IMR-90 (cell line): Measurements from ENCODE around the gene SYCP3. TPM values are rescaled to one million over a fixed set of nuclear protein-coding genes. Genes with fewer than 3 reads are reported as not detected.

Source experiments
- ATAC-seq: fragments of 200-7000 bp; cut with Tn5 transposase; 2 replicates; pipeline ENCODE4 v1.9.1; 2020; ENCODE audit warnings: low read depth, mild to moderate bottlenecking, moderate library complexity
- BruUV-seq: library from RNA; stranded (reverse); fragments of 400-500 nt; replicated peaks from 2 replicates; lab custom pipeline; 2021; lab: Mats Ljungman, UMichigan
- CTCF ChIA-PET: fragments of 300-600 bp; formaldehyde crosslinking; extraction: SDS; loops from one replicate; lab custom pipeline; 2021; ENCODE audit warnings: antibody characterized with exemption; lab: Yijun Ruan, JAX
- POLR2A ChIA-PET: fragments of 300-600 bp; sonication (Branson Sonifier 250); formaldehyde crosslinking; loops from one replicate; lab custom pipeline; 2022; ENCODE audit warnings: antibody characterized with exemption; ENCODE audit not compliant: unreplicated experiment; lab: Charles Lee
- DNase-seq: peaks from one replicate; pipeline ENCODE4 v3.0.0; 2013
- H2AFZ ChIP-seq: replicated peaks from 2 replicates; pipeline ENCODE3; 2013; ENCODE audit warnings: low read length, mild to moderate bottlenecking; ENCODE audit not compliant: poor library complexity
- H2AK5ac ChIP-seq: 2 replicates; pipeline ENCODE4 v1.6.1; 2013; ENCODE audit warnings: low read depth, low read length, inconsistent platforms
- H2AK9ac ChIP-seq: replicated peaks from 2 replicates; pipeline ENCODE3; 2013; ENCODE audit warnings: mild to moderate bottlenecking, low read depth, low read length, moderate library complexity; ENCODE audit not compliant: poor library complexity
- H2BK120ac ChIP-seq: 2 replicates; pipeline ENCODE4 v1.6.1; 2013; ENCODE audit warnings: low read depth, low read length, inconsistent platforms
- H2BK15ac ChIP-seq: 3 replicates; pipeline ENCODE4 v1.6.1; 2013; ENCODE audit warnings: low read depth, low read length, inconsistent platforms
- H2BK20ac ChIP-seq: 2 replicates; pipeline ENCODE4 v1.6.1; 2013; ENCODE audit warnings: low read depth, mild to moderate bottlenecking, inconsistent platforms, low read length, moderate library complexity
- H2BK5ac ChIP-seq: 2 replicates; pipeline ENCODE4 v1.6.1; 2013; ENCODE audit warnings: mild to moderate bottlenecking, low read depth, low read length, inconsistent platforms; ENCODE audit not compliant: poor library complexity, severe bottlenecking
- H3K14ac ChIP-seq: replicated peaks from 2 replicates; pipeline ENCODE4 v1.6.1; 2013; ENCODE audit warnings: low read depth, low read length, inconsistent platforms
- H3K18ac ChIP-seq: 2 replicates; pipeline ENCODE4 v1.6.1; 2013; ENCODE audit warnings: low read depth, low read length, control low read depth
- H3K23ac ChIP-seq: 2 replicates; pipeline ENCODE4 v1.6.1; 2013; ENCODE audit warnings: low read depth, low read length, inconsistent platforms
- H3K27ac ChIP-seq: 2 replicates; pipeline ENCODE4 v1.5.1; 2013; ENCODE audit warnings: mild to moderate bottlenecking, control low read depth, low read length; ENCODE audit not compliant: insufficient read depth
- H3K27me3 ChIP-seq: 2 replicates; pipeline ENCODE4 v1.6.1; 2013; ENCODE audit warnings: low read length; ENCODE audit not compliant: control insufficient read depth, insufficient read depth
- H3K36me3 ChIP-seq: 2 replicates; pipeline ENCODE4 v1.6.1; 2013; ENCODE audit warnings: low read length, mixed read lengths; ENCODE audit not compliant: control insufficient read depth, insufficient read depth
- H3K4ac ChIP-seq: 2 replicates; pipeline ENCODE4 v1.6.1; 2013; ENCODE audit warnings: low read depth, low read length, inconsistent platforms
- H3K4me1 ChIP-seq: 2 replicates; pipeline ENCODE4 v1.6.1; 2013; ENCODE audit warnings: low read length, mixed read lengths; ENCODE audit not compliant: control insufficient read depth, insufficient read depth
- H3K4me2 ChIP-seq: 2 replicates; pipeline ENCODE4 v1.6.1; 2013; ENCODE audit warnings: low read depth, mild to moderate bottlenecking, control low read depth, low read length, moderate library complexity
- H3K4me3 ChIP-seq: 2 replicates; pipeline ENCODE4 v1.5.1; 2013; ENCODE audit warnings: low read depth, mild to moderate bottlenecking, control low read depth, low read length, moderate library complexity; ENCODE audit not compliant: insufficient read depth
- H3K56ac ChIP-seq: 2 replicates; pipeline ENCODE4 v1.6.1; 2013; ENCODE audit warnings: low read length, inconsistent platforms; ENCODE audit not compliant: insufficient read depth; ENCODE audit errors: extremely low read depth
- H3K79me1 ChIP-seq, 2 experiments: 2 replicates each; pipeline ENCODE4 v1.6.1; 2013; ENCODE audit warnings: low read length in 2 of 2, inconsistent platforms in 1 of 2, low read depth in 1 of 2
- H3K9ac ChIP-seq: 2 replicates; pipeline ENCODE4 v1.6.1; 2013; ENCODE audit warnings: low read depth, low read length, control low read depth
- H3K9me1 ChIP-seq: 2 replicates; pipeline ENCODE4 v1.6.1; 2013; ENCODE audit warnings: low read length, inconsistent platforms; ENCODE audit not compliant: insufficient read depth
- H3K9me3 ChIP-seq: 2 replicates; pipeline ENCODE4 v1.6.1; 2013; ENCODE audit warnings: low read length; ENCODE audit not compliant: control insufficient read depth, insufficient read depth
- H4K20me1 ChIP-seq: 2 replicates; pipeline ENCODE4 v1.6.1; 2013; ENCODE audit warnings: low read length, inconsistent platforms; ENCODE audit not compliant: insufficient read depth
- H4K5ac ChIP-seq: 2 replicates; pipeline ENCODE4 v1.6.1; 2013; ENCODE audit warnings: mild to moderate bottlenecking, low read depth, low read length, control low read depth
- H4K8ac ChIP-seq, 2 experiments: 2 replicates each; pipeline ENCODE4 v1.6.1; 2013; ENCODE audit warnings: low read depth in 2 of 2, low read length in 2 of 2, control low read depth in 1 of 2, inconsistent platforms in 1 of 2
- H4K91ac ChIP-seq: 2 replicates; pipeline ENCODE4 v1.6.1; 2013; ENCODE audit warnings: low read depth, low read length, inconsistent platforms; ENCODE audit not compliant: insufficient read depth
- BHLHE40 ChIP-seq: fragments of 150-350 bp; IDR thresholded peaks from 2 replicates; pipeline ENCODE4 v1.6.1; 2016; ENCODE audit warnings: mild to moderate bottlenecking, low read depth, low read length
- CEBPB ChIP-seq: IDR thresholded peaks from 2 replicates; pipeline ENCODE4 v1.6.1; 2012; ENCODE audit warnings: low read depth, low read length, improper control_type of control experiment
- CHD1 ChIP-seq: IDR thresholded peaks from 2 replicates; pipeline ENCODE4 v1.6.1; 2012; ENCODE audit warnings: low read depth, low read length, improper control_type of control experiment
- FOS ChIP-seq: fragments of 150-350 bp; IDR thresholded peaks from 2 replicates; pipeline ENCODE4 v1.6.1; 2016; ENCODE audit warnings: low read depth, low read length
- MAFK ChIP-seq: IDR thresholded peaks from 2 replicates; pipeline ENCODE4 v1.6.1; 2012; ENCODE audit warnings: low read depth, low read length, improper control_type of control experiment
- MAZ ChIP-seq: IDR thresholded peaks from 2 replicates; pipeline ENCODE4 v1.6.1; 2012; ENCODE audit warnings: low read depth, mild to moderate bottlenecking, low read length, improper control_type of control experiment, moderate library complexity, borderline replicate concordance
- MXI1 ChIP-seq: IDR thresholded peaks from 2 replicates; pipeline ENCODE4 v1.6.1; 2012; ENCODE audit warnings: low read depth, mild to moderate bottlenecking, low read length, moderate library complexity, borderline replicate concordance
- NFE2L2 ChIP-seq: fragments of 150-350 bp; IDR thresholded peaks from 2 replicates; pipeline ENCODE4 v1.6.1; 2016; ENCODE audit warnings: low read depth, mild to moderate bottlenecking, low read length
- POLR2A ChIP-seq: IDR thresholded peaks from 2 replicates; pipeline ENCODE4 v1.6.1; 2012; ENCODE audit warnings: mild to moderate bottlenecking, low read depth, low read length
- RAD21 ChIP-seq: IDR thresholded peaks from 2 replicates; pipeline ENCODE4 v1.6.1; 2012; ENCODE audit warnings: low read length, improper control_type of control experiment
- RCOR1 ChIP-seq: IDR thresholded peaks from 2 replicates; pipeline ENCODE4 v1.6.1; 2012; ENCODE audit warnings: mild to moderate bottlenecking, low read length, improper control_type of control experiment; ENCODE audit not compliant: insufficient replicate concordance
- RFX5 ChIP-seq: IDR thresholded peaks from 2 replicates; pipeline ENCODE4 v1.8.0; 2012; ENCODE audit warnings: low read depth, mild to moderate bottlenecking, low read length, moderate library complexity
- SMC3 ChIP-seq: fragments of 150-350 bp; IDR thresholded peaks from 2 replicates; pipeline ENCODE4 v1.6.1; 2016; ENCODE audit warnings: low read depth, mild to moderate bottlenecking, antibody characterized with exemption, low read length, moderate library complexity
- WGBS, 2 experiments: methylation state at CpG; one replicate each; pipeline versions ENCODE4 v1.1.5 to v1.1.7; 2013; ENCODE audit warnings: missing lambda C conversion rate in 2 of 2; ENCODE audit not compliant: insufficient read length in 1 of 2; ENCODE audit errors: extremely low coverage in 2 of 2; 5-methylcytosine and 5-hydroxymethylcytosine counted together
- dilution Hi-C: fragments of 300-500 bp; cut with HindIII; formaldehyde crosslinking; loops from one replicate; pipeline ENCODE4 v1.14.3; 2018; ENCODE audit warnings: low sequenced_read_pairs; ENCODE audit not compliant: unreplicated experiment
- in situ Hi-C: fragments of 300-500 bp; cut with MboI; formaldehyde crosslinking; loops from 3 replicates; pipeline ENCODE4 v1.14.3; 2019; ENCODE audit warnings: low sequenced_read_pairs, inconsistent platforms, mixed read lengths
- intact Hi-C: fragments of 100-400 bp; cut with micrococcal nuclease; formaldehyde crosslinking; loops from 2 replicates; pipeline ENCODE4 v1.10.0; 2022
- polyA plus RNA-seq, 3 experiments: library from polyadenylated mRNA; depleted of rRNA; stranded (reverse); fragments of >200 nt; gene quantifications; 2 replicates each; pipeline ENCODE4 v1.2.3, GENCODE V29; 2012; ENCODE audit warnings: low replicate concordance in 1 of 3
- total RNA-seq: library from RNA; depleted of rRNA; stranded (reverse); fragments of >200 nt; gene quantifications from 2 replicates; pipeline ENCODE4 v1.2.3, GENCODE V29; 2012
- TF ChIP-seq, protein P1 (sequence below): fragments of 150-350 bp; IDR thresholded peaks from 2 replicates; pipeline ENCODE4 v1.6.1; 2017; ENCODE audit warnings: mild to moderate bottlenecking, antibody characterized with exemption, low read length, low read depth
- TF ChIP-seq, protein P2 (sequence below): fragments of 150-350 bp; IDR thresholded peaks from 2 replicates; pipeline ENCODE4 v1.6.1; 2016; ENCODE audit warnings: low read depth, mild to moderate bottlenecking, low read length, moderate library complexity, borderline replicate concordance
- TF ChIP-seq, protein P3 (sequence below): conservative IDR thresholded peaks from 2 replicates; pipeline ENCODE4 v1.5.1; 2012; ENCODE audit warnings: mild to moderate bottlenecking, low read depth, low read length, improper control_type of control experiment

The SYCP3 gene
- total and polyA plus RNA-seq, 2 of the 4 experiments (the other 2 are of a cell fraction): 0.07 TPM; not detected in 1

DNA sequence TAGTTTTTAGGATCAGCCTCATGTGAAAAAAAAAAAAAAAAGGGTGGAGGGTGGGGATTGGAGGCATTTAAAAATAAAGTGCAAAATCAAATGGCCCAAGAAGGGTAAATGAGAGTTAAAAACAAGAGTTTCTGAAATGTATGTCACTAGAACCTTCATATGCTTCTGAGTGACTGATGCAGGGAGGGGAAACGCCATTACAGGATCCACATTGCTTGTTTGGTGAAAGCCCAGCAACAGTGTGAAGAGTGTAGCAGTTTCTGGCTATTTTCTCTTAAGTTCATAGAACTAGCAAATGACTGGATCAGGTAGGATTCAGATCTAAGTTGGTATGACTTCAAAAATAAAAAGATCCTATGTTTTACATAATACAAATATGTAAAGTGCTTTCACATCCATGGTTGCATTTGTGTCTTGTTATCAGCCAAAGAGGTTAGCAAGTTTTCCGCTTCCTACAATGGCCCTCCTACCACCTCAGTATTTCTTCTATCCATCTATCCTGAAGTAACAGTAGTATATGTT lies 38.9 kb downstream of the SYCP3 start:
- H3K4ac ChIP-seq: no peak overlapping the region
- no peak overlapping the region for H3K56ac ChIP-seq
- H3K9me3 ChIP-seq: no peaks in the 10 kb centered on the region
- no peak overlapping the region for H3K9ac ChIP-seq
- ChIA-PET POLR2A (no interaction called here), CTCF (no interaction called here)
- no peak overlapping the region for H2AK5ac ChIP-seq
- H2BK15ac ChIP-seq: no peak overlapping the region
- H3K4me1 ChIP-seq: peaks cover 6% of the 10 kb centered on the region
- no peak overlapping the region for H3K27ac ChIP-seq
- TF ChIP-seq FOS (no peak), CEBPB (no peak), NFE2L2 (no peak), RFX5 (no peak), RAD21 (no peak), RCOR1 (no peak), MAZ (no peak), MXI1 (no peak), CHD1 (no peak), SMC3 (no peak), POLR2A (no peak), MAFK (no peak), BHLHE40 (no peak)
- TF ChIP-seq, protein P1, sequence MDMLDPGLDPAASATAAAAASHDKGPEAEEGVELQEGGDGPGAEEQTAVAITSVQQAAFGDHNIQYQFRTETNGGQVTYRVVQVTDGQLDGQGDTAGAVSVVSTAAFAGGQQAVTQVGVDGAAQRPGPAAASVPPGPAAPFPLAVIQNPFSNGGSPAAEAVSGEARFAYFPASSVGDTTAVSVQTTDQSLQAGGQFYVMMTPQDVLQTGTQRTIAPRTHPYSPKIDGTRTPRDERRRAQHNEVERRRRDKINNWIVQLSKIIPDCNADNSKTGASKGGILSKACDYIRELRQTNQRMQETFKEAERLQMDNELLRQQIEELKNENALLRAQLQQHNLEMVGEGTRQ: no peak
- TF ChIP-seq, protein P2, sequence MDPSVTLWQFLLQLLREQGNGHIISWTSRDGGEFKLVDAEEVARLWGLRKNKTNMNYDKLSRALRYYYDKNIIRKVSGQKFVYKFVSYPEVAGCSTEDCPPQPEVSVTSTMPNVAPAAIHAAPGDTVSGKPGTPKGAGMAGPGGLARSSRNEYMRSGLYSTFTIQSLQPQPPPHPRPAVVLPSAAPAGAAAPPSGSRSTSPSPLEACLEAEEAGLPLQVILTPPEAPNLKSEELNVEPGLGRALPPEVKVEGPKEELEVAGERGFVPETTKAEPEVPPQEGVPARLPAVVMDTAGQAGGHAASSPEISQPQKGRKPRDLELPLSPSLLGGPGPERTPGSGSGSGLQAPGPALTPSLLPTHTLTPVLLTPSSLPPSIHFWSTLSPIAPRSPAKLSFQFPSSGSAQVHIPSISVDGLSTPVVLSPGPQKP: no peak
- TF ChIP-seq, protein P3, sequence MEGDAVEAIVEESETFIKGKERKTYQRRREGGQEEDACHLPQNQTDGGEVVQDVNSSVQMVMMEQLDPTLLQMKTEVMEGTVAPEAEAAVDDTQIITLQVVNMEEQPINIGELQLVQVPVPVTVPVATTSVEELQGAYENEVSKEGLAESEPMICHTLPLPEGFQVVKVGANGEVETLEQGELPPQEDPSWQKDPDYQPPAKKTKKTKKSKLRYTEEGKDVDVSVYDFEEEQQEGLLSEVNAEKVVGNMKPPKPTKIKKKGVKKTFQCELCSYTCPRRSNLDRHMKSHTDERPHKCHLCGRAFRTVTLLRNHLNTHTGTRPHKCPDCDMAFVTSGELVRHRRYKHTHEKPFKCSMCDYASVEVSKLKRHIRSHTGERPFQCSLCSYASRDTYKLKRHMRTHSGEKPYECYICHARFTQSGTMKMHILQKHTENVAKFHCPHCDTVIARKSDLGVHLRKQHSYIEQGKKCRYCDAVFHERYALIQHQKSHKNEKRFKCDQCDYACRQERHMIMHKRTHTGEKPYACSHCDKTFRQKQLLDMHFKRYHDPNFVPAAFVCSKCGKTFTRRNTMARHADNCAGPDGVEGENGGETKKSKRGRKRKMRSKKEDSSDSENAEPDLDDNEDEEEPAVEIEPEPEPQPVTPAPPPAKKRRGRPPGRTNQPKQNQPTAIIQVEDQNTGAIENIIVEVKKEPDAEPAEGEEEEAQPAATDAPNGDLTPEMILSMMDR: no peak
- no TSS peak for BruUV-seq
- no peak for ATAC-seq
- in situ Hi-C loops (no loop called here), intact Hi-C loops (no loop called here), dilution Hi-C loops (no loop called here)
- no peak overlapping the region for H4K5ac ChIP-seq
- no peak overlapping the region for H3K4me3 ChIP-seq
- H4K91ac ChIP-seq: no peak overlapping the region
- no peak overlapping the region for H3K14ac ChIP-seq
- H3K79me1 ChIP-seq: peaks cover 9 to 16% of the 10 kb centered on the region in 2 experiments; a peak in 2 of 4 replicates
- no peaks in the 10 kb centered on the region for H3K27me3 ChIP-seq
- no peak overlapping the region for H3K23ac ChIP-seq
- no CpG with 5 or more reads among the region's 2 CpGs for WGBS, 2 experiments
- H3K36me3 ChIP-seq: no peaks in the 10 kb centered on the region
- H3K18ac ChIP-seq: no peak overlapping the region
- H3K9me1 ChIP-seq: no peaks in the 10 kb centered on the region
- no peak overlapping the region for H2AFZ ChIP-seq
- H2BK120ac ChIP-seq: no peak overlapping the region
- no peak overlapping the region for H3K4me2 ChIP-seq
- H4K20me1 ChIP-seq: no peaks in the 10 kb centered on the region
- H2BK20ac ChIP-seq: no peak overlapping the region
- H2AK9ac ChIP-seq: no peak overlapping the region
- no peak for DNase-seq
- no peak overlapping the region for H4K8ac ChIP-seq
- no peak overlapping the region for H2BK5ac ChIP-seq
